ENCODE data around the gene ARRDC5.
"Not testable (repeated sequence)": the region's sequence is repeated elsewhere in the genome, so short reads cannot be mapped to it uniquely, and the experiment has no call there.

Gene ARRDC5

GRCh38 chr19:4867534-4868285 is 35.0 kb downstream of the ARRDC5 start, which contains the start of gene PLIN3:
Gene PLIN3 (minus strand): TSS chr19:4867667. CDS start chr19:4861394, 6,273 bp downstream.
- no peak within 1 kb of the TSS for H3K27ac Mint-ChIP-seq
- no peaks in the 10 kb centered on the region for H3K9me3 Mint-ChIP-seq
- H3K4me1 Mint-ChIP-seq: peaks cover 28% of the 10 kb centered on the region
- DNase-seq: peak; percentile 99
- TF ChIP-seq CTCF (IDR thresholded peaks at IDR 0.05): no peak
- H3K27me3 Mint-ChIP-seq (ENCODE audit: low read depth, poor library complexity): peaks cover 10% of the 10 kb centered on the region
- H3K4me3 Mint-ChIP-seq: peak within 1 kb of the TSS; percentile 82
- peaks cover 5% of the 10 kb centered on the region for H3K36me3 Mint-ChIP-seq (ENCODE audit: low read depth)

- H3K36me3 Mint-ChIP-seq (ENCODE audit: low read depth): peaks cover 8% of the 10 kb centered on the region
- TF ChIP-seq CTCF (IDR thresholded peaks at IDR 0.05): no peak
- peak overlapping the region; percentile 82 for H3K4me3 Mint-ChIP-seq
- H3K9me3 Mint-ChIP-seq: no peaks in the 10 kb centered on the region
- H3K27ac Mint-ChIP-seq: no peak overlapping the region
- DNase-seq: peak; percentile 52
- peaks cover 10% of the 10 kb centered on the region for H3K27me3 Mint-ChIP-seq (ENCODE audit: low read depth, poor library complexity)
- peaks cover 25% of the 10 kb centered on the region for H3K4me1 Mint-ChIP-seq
Observed at GRCh38 chr19:4866595-4867424, 35.9 kb downstream of the ARRDC5 start.

GRCh38 chr19:4861147-4861546 is 41.5 kb downstream of the ARRDC5 start:
- H3K4me3 Mint-ChIP-seq: no peak overlapping the region
- H3K36me3 Mint-ChIP-seq (ENCODE audit: low read depth): peaks cover 14% of the 10 kb centered on the region
- no peak for DNase-seq
- no peak for TF ChIP-seq CTCF (IDR thresholded peaks at IDR 0.05)
- no peaks in the 10 kb centered on the region for H3K9me3 Mint-ChIP-seq
- no peak overlapping the region for H3K27ac Mint-ChIP-seq
- no peaks in the 10 kb centered on the region for H3K27me3 Mint-ChIP-seq (ENCODE audit: low read depth, poor library complexity)
- H3K4me1 Mint-ChIP-seq: peaks cover 7% of the 10 kb centered on the region

- no peaks in the 10 kb centered on the region for H3K9me3 Mint-ChIP-seq
Observed at GRCh38 chr19:4859697-4860096, 43.0 kb downstream of the ARRDC5 start.

GRCh38 chr19:4856468-4856867 is 46.2 kb downstream of the ARRDC5 start:
- H3K9me3 Mint-ChIP-seq; H3K4me3 Mint-ChIP-seq; H3K27ac Mint-ChIP-seq; H3K27me3 Mint-ChIP-seq (ENCODE audit: low read depth, poor library complexity); H3K4me1 Mint-ChIP-seq; DNase-seq: not testable (repeated sequence)
- H3K36me3 Mint-ChIP-seq (ENCODE audit: low read depth): peaks cover 41% of the 10 kb centered on the region

More at GRCh38 chr19:4859697-4860096, 43.0 kb downstream of the ARRDC5 start:
- Mint-ChIP-seq H3K36me3 (ENCODE audit: low read depth) (peaks cover 26% of the 10 kb centered on the region), H3K4me3 (no peak overlapping the region), H3K27me3 (ENCODE audit: low read depth, poor library complexity) (no peaks in the 10 kb centered on the region), H3K27ac (no peak overlapping the region), H3K4me1 (peaks cover 4% of the 10 kb centered on the region)
- DNase-seq: no peak
- no peak for TF ChIP-seq CTCF (IDR thresholded peaks at IDR 0.05)

- H3K27me3 Mint-ChIP-seq (ENCODE audit: low read depth, poor library complexity); H3K4me1 Mint-ChIP-seq; H3K9me3 Mint-ChIP-seq; DNase-seq; H3K27ac Mint-ChIP-seq; H3K4me3 Mint-ChIP-seq: not testable (repeated sequence)
- H3K36me3 Mint-ChIP-seq (ENCODE audit: low read depth): peaks cover 45% of the 10 kb centered on the region
Observed at GRCh38 chr19:4853506-4853905, 49.2 kb downstream of the ARRDC5 start.

Measured in nephron progenitor cell (in vitro differentiated cells).